NCI-H748 treated with DMSO at 0.1 percent for 48 hours (cell line): ENCODE results near the gene CD101.
A peak's percentile ranks its signal among the peaks of the same experiment; 100 is the strongest.

Experiments
- DNase-seq: peaks from one replicate; lab custom pipeline; 2025; lab: John Stamatoyannopoulos, UW

The CD101 gene

GRCh38 chr1:116984406-116985160 is 17.0 kb upstream of the CD101 start:
- no peak for DNase-seq

- no peak for DNase-seq
These were observed 14.9 kb upstream of the CD101 start for GRCh38 chr1:116986421-116987255.

- DNase-seq = no peak
These were observed 14.4 kb upstream of the CD101 start for GRCh38 chr1:116987256-116987555.

- DNase-seq = no peak
These were observed 13.3 kb upstream of the CD101 start for GRCh38 chr1:116988248-116988647.

- peak; percentile 97 for DNase-seq
These were observed 12.7 kb upstream of the CD101 start for GRCh38 chr1:116988908-116989307.

GRCh38 chr1:116989835-116990234 is 11.7 kb upstream of the CD101 start:
- no peak for DNase-seq

GRCh38 chr1:116990612-116991151 is 10.9 kb upstream of the CD101 start:
- no peak for DNase-seq

GRCh38 chr1:116991171-116991845 is 10.3 kb upstream of the CD101 start:
- DNase-seq = no peak

GRCh38 chr1:116991918-116992317 is 9.6 kb upstream of the CD101 start:
- DNase-seq = no peak

GRCh38 chr1:116993286-116993685 is 8.3 kb upstream of the CD101 start:
- no peak for DNase-seq

GRCh38 chr1:116994411-116994810 is 7.1 kb upstream of the CD101 start:
- no peak for DNase-seq

- no peak for DNase-seq
These were observed 4.5 kb upstream of the CD101 start for GRCh38 chr1:116997066-116997465.

- DNase-seq = no peak
These were observed 3.9 kb upstream of the CD101 start for GRCh38 chr1:116997636-116998035.

- no peak for DNase-seq
These were observed 2.0 kb upstream of the CD101 start for GRCh38 chr1:116999596-116999995.

GRCh38 chr1:117000142-117000541 is 1.4 kb upstream of the CD101 start:
- DNase-seq = no peak

- no peak for DNase-seq
These were observed 1.8 kb downstream of the CD101 start for GRCh38 chr1:117003223-117003875.

GRCh38 chr1:117007719-117008013 is 6.1 kb downstream of the CD101 start:
- no peak for DNase-seq

GRCh38 chr1:117008656-117009055 is 7.1 kb downstream of the CD101 start:
- no peak for DNase-seq

GRCh38 chr1:117009132-117009531 is 7.6 kb downstream of the CD101 start:
- DNase-seq = no peak

- DNase-seq = no peak
These were observed 8.9 kb downstream of the CD101 start for GRCh38 chr1:117010310-117010969.

- DNase-seq = no peak
These were observed 9.8 kb downstream of the CD101 start for GRCh38 chr1:117011334-117011733.

- no peak for DNase-seq
These were observed 11.8 kb downstream of the CD101 start for GRCh38 chr1:117013309-117013858.
